Middle frontal gyrus (tissue), 1 donor: ENCODE measurements around the gene PRKAG2.

Experiments used
- DNase-seq: peaks from one replicate; pipeline ENCODE4 v3.0.0-alpha.2; 2015; ENCODE audit warnings: low spot score; ENCODE audit errors: extremely low spot score

Gene PRKAG2

DNA sequence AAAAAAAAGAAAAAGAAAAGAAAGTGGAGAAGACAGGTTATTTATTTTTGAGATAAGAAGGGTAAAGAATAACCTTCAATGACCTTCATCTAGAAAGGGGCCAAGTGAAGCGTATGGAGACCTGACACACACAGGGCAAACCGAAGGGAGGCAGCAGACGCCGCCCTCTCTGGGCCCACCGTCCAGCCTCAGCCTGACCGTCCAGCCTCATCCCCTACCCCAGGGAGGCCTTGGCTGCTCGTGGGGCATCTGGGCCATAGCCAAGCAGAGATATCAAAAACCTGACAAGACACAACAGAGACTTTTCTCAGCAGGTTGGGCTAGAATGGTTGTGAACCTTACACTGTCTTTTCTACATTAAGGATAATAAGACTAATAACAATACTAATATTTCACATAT, 10.9 kb downstream of the PRKAG2 start:
- no peak for DNase-seq

DNA sequence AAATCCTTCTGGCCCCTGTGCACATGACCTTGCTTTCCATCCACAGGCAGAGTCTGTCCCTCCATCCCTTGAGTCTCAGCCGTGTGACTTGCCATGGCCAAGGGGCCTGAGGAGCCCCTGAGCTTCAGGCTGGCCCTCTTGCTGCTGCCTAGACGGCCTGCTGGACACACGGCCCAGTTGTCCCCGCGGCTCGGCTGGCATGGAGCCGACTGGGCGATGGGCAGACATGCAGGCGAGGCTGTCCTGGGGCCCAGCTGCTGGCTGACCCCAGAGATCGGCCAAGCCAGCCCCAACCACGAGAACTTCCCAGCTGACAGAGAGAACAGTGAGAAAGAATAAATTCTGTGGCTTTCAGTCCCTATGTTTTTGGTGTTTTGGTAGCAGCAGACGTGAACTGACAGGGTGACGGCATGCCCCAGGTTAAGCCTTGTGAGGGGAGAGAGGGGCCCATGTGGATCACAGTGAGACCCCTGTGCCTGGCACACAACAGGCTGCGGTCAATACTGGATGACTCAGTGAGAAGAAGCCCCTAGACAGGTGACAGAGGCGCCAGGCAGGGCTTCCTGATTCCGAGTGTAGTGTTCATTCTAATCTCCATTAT, 11.7 kb downstream of the PRKAG2 start:
- DNase-seq, result no peak

DNA sequence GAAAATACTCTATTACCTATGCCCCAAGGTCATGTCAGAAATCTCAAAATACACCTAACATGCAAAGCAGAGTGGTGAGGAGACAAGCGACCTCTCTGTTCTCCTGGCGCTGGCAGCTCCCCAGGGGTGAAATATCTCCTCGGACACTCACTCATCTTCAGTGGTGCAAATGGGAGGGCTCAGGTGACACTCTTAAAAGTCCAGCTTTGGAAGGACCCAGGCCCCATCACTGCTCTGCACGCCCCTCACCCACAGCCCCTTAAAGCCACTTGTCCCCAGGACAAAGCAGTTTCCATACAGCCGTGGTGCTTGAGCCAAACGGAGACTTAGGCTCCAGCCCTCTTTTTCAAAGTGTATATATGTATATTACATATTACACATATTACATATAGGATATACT, 12.4 kb downstream of the PRKAG2 start:
- DNase-seq, result no peak

DNA sequence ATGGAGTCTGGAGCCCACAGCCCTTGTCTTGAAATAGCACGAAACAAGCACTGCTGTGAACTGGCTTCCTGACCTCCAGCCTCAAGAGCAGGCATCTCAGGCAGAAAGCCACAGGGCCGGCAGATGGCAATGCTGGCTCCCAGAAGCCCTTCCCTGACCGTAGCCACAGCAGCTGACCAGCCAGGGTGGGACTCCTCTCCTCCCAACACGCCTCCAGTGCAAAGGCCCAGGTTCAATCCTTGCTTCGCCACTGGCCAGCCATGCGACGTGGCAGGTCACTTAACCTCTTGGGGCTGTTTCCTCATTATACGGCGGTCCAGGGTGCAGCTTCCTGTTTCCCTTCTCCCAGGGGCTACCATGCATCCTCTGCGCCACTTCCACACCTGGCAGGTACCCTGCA, 12.8 kb downstream of the PRKAG2 start:
- DNase-seq, result no peak

DNA sequence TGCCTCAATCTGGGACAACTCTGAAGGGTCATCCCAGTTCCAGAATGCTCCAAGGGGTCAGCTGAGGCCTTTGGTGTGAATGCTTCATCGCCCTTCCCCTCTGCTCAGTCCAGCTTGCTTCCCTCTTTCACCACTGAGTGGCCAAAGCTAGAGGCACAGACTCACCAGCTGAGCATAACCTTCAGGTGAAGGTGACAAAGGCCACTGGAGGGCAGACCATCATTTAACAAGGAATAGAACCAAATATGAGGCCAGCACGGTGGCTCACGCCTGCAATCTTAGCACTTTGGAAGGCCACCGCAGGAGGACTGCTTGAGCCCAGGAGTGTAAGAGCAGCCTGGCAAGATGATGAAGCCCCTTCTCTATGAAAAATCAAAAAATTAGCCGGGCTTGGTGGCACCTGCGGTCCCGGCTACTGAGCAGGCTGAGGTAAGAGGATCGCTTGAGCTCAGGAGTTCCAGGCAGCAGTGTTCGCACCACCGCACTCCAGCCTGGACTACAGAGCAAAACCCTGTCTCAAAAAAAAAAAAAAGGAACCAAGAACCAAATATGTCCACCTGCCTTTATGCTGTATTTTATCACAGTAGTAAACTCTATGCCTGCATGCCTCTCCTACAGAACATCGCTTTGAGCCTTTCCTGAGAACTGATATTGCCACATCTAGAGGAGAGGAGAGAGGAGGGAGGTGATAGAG, 13.4 kb downstream of the PRKAG2 start:
- DNase-seq, result no peak

DNA sequence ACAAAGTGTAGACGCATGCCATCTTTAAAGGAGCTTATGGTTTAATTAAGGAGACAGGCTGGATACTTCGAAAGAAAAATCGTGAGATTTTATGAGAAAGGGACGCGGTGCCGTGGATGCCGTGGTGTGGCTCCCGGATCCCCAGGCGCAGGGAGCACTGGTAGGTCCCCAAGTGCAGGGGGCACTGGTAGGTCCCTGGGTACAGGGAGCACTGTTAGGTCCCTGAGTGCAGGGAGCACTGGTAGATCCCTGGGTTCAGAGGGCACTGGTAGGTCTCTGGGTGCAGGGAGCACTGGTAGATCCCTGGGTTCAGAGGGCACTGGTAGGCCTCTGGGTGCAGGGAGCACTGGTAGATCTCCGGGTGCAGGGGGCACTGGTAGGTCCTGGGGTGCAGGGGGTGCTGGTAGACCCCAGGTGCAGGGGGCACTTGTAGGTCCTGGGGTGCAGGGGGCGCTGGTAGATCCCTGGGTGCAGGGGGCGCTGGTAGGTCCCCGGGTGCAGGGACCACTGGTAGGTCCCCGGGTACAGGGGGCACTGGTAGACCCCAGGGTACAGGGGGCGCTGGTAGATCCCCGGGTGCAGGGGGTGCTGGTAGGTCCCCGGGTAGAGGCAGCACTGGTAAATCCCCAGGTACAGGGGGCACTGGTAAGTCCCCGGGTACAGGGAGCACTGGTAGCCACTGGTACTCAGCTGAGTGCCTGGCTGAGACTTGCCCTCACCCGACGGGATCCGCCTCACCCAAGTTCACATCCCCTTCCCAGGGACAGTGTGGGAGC, 14.1 kb downstream of the PRKAG2 start:
- no peak for DNase-seq

DNA sequence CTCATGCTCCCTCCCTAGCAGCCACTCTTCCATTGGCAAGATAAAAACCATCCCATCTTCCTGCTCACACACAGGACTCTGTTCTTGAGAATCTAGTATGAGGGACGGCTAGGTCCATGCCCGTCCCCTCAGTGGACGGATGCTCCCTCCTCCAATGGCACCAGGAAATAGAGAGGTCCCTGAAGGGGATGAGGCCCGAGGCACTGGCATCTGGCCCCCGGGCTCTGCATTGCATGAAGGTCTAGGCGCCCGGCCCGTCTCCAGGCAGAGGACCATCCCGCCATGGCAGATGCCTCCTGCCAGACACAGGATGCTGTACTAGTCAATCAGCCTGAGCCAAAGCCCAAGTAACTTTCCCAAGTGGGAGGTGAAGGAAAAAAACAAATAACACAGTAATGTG, 15.0 kb downstream of the PRKAG2 start:
- no peak for DNase-seq

DNA sequence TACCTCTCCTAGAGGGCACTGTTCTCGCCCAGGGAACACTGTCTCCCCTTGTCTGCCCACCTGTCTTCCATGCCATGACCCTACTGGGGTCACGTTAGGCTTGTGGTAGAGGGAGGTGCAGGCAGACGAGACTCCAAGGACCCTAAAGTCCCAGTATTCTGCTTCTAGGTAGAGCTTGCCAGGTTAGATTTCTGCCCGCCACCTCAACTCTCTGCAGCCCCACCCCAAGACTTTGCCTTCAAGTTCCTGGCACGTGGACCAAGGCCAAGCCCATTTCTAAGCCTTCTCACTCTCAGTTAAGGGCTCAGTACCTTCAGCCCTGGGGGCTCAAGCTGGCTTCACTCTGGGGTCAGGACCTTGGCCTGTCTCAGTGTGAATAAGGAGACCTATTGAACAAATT, 16.1 kb downstream of the PRKAG2 start:
- DNase-seq, result no peak

DNA sequence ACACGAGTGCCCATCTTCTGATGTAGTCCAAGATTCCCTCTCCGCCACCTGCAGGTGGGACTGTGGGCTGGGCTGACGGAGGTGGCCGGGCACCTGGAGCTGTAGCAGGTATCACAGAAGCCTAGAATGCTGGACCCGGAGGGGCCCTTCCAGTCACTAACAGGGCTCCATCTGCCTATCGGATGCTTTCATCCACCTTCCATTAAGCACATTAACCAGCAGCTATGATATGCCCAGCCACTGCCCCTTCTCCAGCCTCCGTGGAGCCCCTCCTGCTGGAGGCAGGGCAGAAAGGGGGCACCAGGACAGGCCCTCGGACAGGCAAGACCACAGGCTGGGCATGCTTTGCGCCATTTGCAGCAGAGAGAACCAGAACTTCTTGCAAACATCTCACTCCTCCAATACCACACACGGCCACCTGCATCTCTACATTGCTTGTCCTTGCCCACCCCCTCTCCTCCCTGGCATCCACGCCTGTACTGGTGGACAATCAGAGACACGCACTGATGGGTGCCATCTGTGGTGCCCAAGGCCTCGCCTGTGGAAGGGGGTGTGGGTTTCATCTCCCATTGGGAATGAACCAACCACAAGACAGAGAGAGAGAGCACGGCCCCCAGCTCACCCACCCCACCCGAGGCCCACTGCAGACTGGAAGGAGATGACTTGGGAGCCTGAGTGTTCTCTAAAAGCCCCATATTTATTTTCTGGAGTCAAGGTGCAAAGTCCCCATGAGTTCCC, 16.8 kb downstream of the PRKAG2 start:
- DNase-seq, result no peak

DNA sequence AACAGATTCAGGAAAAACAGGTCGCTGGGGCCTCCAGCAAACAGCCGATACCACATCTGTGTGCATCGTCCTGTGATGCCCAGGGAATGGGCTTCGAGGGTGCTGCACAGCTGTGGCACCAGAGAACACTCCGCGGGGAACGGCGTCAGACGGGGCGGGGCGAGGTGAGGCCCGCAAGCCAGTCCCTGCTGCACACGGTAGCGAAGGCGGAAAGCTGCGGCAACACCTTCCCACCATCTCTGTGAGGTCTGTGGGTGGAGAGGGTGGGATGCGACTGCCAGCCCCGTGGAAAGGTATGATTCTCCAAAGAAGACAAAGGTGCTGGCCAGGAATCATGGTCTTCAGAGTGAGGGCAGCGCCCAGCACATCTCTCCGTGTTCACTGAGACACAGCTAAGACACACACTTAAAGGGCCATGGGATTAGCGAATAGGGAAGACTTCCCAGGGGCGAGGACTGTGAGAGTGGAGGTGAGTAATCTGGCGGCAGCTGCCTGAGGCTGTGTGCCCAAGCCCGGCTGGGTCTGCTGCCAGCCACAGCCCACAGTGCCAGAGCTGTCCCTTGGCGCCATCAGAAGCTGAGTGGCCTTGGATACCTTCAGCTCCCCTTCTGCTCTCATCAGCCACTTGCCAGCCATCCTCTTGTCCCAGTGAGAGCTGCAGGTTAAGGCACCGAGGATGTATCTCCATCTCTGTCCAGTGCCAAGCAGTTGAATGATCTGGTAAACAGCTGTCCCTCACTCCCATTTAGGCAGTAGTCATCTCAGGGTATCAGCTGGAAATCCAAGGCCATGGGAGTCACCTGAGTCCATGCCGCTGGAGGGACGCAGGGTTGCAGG, 17.6 kb downstream of the PRKAG2 start:
- DNase-seq, result no peak

DNA sequence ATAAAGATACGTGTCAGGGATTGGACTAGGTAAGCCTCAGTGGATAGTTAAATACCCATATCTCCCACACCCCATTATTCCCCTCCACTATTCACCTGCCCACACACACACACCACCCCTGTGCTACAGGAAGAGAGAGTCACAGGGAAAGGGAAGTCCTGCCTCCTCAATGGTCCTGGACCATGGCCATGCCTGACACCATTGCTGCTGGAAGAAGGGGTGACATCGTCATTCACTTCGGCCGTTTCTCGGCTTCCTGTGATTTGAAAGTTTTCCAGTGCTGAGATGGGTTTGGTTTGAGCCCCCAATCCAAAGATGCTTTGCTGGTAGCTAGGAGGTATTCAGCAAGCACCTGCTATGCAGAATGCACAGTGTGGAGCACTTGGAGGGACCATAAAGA, 18.5 kb downstream of the PRKAG2 start:
- no peak for DNase-seq

DNA sequence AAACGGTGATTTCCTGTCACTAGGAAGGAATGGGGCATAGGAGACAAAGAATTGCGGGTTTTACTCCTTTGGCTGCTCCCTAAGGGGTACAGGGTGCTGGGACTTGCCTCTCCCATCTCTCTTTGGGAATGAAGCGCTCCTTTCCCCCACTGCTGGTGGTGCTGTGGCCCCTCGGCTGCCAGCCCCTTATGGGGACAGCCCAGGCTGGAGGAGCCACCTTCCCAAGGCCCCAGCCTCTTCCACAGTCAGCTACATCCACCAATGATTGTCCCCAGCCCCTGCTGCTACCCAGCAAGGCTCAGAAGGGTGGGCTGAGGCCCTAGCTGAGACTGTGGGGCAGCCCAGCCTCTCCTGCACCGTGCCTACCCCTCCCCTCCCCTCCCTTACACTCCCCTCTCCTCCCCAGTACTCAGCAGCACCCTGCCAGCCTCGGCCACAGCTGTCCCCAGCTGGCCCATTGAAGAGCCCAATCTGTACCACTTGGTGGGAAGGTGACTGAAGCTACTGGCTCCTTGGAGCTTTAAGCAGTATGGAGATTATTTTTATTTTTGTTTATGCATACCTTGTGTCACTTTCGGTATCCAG, 19.0 kb downstream of the PRKAG2 start:
- DNase-seq, result no peak

DNA sequence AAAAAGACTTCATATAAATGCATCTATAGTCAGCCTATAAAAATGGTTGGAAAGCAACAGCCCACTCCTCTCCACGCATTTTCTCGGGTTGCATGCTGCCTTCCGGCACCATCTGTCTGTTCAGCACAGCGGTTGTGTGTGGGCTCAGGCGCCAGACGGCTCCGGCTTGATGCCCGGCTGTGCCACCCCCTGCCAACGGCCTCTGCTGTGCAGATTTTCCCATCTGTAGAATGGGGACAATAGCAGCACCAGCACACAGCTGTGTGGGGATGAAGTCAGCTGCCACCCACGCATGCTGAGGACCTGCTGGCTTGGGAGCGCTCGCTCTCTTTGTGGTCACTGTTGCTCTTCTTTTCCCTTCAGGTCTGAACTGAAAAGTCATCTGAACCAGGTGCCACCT, 19.5 kb downstream of the PRKAG2 start:
- peak; percentile 62 for DNase-seq

DNA sequence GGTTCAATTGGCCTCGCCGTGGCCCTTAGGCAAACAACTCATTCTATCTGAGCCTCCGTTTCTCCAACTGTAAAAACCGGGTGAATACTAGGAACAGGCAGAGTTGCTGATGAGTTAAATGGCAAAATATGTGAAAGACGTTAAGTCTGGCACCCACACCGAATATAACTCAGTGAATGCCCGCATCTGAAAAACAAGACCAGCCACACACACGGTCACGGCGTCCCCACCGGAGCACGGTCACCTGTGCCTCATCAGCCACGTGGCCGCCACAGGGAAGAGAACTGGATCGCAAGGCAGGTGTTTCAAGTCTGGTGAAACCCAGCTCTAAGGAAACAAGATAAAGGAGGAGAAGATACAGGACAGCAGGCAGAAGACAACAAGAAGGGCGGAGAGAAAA, 20.4 kb downstream of the PRKAG2 start:
- DNase-seq, result no peak

DNA sequence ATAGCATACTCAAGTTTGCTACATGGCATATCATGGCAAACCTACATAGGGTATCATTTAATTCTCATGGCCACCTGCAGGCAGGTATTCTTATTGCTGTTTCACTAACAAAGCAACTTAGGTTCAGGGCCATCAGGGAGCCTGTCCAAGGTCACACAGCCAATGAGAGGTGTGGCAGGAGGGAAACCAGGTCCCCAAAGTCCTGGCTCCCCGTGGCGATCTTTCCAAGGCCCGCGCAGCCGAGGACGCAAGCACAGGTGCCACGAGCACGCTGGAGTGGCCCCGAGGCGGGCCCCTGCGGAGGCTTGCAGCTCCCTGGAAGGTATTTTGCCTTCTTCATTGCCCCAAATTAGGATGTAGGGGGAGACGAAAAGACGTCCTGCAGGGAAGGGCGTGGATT, 20.8 kb downstream of the PRKAG2 start:
- DNase-seq, result no peak

DNA sequence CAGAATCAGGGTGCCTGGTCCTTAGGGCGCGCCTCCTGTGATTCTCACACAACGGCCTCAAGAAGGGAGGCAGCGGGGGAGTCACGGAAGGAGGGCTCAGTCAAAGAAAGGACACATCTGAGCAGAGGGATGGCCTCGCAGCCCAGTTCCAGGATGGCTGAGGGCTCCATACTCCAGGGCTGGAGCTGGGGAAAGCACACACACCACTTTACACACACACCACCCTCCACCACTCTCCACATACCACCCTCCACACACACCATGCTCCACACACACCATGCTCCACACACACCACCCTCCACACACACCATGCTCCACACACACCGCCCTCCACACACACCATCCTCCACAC, 22.2 kb downstream of the PRKAG2 start:
- DNase-seq, result no peak

DNA sequence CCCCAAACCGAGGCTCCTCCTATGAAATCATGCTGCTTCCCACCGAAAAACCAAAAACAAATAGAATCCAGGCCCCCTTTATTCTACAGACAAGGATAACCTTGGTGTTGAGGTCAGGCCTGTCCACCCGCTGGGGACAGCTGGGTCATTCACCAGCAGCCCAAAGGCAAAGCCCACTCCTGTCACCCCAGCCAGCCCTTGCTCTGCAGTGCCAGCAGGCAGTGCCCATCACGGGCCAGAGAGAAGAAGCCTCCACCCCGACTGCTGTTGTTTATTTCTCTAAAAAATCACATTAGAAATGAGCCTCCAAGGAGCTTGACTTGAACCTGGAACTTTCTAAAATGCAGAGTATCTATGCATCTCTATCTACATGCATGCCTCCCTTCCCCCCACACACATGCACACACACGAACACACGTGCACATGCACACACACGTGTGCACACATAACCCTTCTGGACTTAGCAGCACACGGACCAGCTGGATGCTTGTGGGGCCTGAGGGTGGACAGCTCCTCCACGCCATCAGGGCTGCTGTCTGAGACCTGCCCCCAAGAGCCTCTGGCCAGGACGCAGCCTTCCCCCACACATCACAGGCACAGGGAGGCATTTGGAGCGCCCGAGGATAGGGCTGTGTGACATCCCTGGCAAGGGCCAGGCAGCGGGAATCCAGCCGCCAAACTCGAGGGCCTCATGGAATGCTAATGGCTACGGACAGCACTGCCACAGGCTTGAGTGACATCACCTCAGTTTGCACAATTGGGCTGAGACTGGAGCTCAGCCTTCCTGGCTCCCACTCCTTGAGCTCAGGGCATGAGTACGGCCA, 22.8 kb downstream of the PRKAG2 start:
- no peak for DNase-seq

DNA sequence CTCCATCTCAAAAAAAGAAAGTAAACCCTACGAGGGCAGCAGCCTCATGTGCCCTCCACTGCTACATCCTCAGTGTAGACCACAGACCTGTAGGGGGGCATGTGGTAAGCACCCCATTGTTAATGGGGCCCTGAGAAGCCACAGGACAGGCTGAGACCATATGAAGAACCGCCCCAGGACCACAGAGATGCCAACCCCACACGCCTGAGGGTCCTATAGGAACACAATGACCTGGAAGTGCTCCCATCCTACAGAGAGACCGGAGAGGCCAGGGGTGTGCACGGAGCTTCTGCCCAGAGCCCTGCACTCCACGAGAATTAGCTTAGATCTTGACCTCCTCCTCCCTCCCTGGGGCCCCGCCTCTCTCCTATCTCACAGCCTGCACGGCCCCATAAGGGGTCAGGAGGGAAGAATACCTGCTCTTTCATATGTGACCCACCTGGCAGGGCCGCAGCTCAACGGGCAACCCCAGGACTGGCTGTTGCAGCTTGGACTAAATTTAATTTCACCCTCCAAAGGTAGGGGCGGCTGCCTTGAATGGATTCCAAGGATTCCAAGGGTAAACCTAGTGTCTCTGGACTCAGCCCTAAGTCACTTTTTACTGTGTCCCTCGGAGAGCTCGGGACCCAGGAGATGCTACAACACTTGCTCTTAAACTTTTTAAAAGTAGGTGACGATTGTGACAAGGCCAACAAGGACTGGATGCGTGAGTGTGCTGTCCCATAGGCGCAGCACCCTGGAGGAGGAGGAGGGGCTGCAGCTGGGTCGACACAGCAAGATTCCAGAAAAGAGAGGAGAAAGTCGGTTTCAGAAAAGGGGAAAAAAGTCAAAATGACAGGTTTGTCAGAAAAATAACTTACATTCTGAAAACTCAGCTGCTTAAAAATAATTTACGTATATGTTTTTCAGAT, 24.2 kb downstream of the PRKAG2 start:
- no peak for DNase-seq

DNA sequence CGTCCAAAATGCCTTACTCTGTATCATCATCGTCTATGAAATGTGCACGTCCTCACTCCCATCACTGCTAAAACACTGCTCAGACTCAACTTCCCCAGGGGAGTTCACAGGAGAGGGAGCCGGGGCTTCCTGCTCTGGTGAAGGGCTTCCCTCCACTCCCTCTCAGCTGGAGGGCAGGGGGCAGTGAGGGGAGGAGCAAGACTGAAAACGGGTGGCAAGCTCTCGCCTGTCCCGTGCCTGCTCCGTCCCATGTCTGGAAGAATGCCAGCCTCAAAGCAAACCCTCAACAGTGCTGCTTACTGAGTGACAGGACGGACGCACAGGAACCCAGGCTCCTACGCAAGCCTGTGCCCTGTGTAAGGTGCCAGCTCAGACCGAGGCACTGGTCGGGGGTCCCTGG, 25.1 kb downstream of the PRKAG2 start:
- DNase-seq, result no peak
